ENCODE results near the gene XPNPEP3. TPM values are rescaled to one million over a fixed set of nuclear protein-coding genes. Genes with fewer than 3 reads are reported as not detected.

The XPNPEP3 gene
- total and polyA plus RNA-seq, 4 donors = 5.1 to 24.1 (median 10.4) TPM

- peaks cover 10 to 15% (median 12%) of the 10 kb centered on the region in 4 donors for H3K36me3 ChIP-seq (ENCODE audit: control insufficient read depth in 4 of 4, insufficient read depth in 4 of 4, low read length in 4 of 4)
- no peaks in the 10 kb centered on the region for H3K27me3 ChIP-seq (ENCODE audit: control insufficient read depth in 3 of 3, insufficient read depth in 3 of 3, low read length in 2 of 3)
- no peaks in the 10 kb centered on the region for H3K4me1 ChIP-seq (ENCODE audit: control insufficient read depth in 5 of 5, insufficient read depth in 5 of 5, low read length in 5 of 5)
- no peak overlapping the region for H3K27ac ChIP-seq (ENCODE audit: low read depth in 1 of 2, low read length in 1 of 2)
- 76 to 82% methylated on average over 1 of the region's 1 CpG for WGBS, 2 donors
- no peak overlapping the region for H3K4me3 ChIP-seq
- H3K9ac ChIP-seq (ENCODE audit: insufficient read depth in 1 of 2, low read length in 2 of 2) = no peak overlapping the region
- no peak for ATAC-seq (ENCODE audit: insufficient read depth, low FRiP score)
- DNase-seq = no peak
- H3K9me3 ChIP-seq (ENCODE audit: control insufficient read depth in 4 of 4, insufficient read depth in 3 of 4, low read length in 3 of 4) = no peaks in the 10 kb centered on the region
- TF ChIP-seq CTCF (IDR thresholded peaks at IDR 0.05; ENCODE audit: control extremely low read depth, extremely low read depth) = no peak
These were observed 118.4 kb downstream of the XPNPEP3 start for GRCh38 chr22:40975366-40975765.

- ATAC-seq (ENCODE audit: insufficient read depth, low FRiP score) = no peak
- Histone ChIP-seq H3K36me3 (ENCODE audit: control insufficient read depth in 4 of 4, insufficient read depth in 4 of 4, low read length in 4 of 4) (peaks cover 6 to 10% (median 8%) of the 10 kb centered on the region in 4 donors), H3K9me3 (ENCODE audit: control insufficient read depth in 4 of 4, insufficient read depth in 3 of 4, low read length in 3 of 4) (no peaks in the 10 kb centered on the region), H3K4me3 (no peak overlapping the region), H3K9ac (ENCODE audit: insufficient read depth in 1 of 2, low read length in 2 of 2) (no peak overlapping the region), H3K27ac (ENCODE audit: low read depth in 1 of 2, low read length in 1 of 2) (no peak overlapping the region), H3K4me1 (ENCODE audit: control insufficient read depth in 5 of 5, insufficient read depth in 5 of 5, low read length in 5 of 5) (no peaks in the 10 kb centered on the region), H3K27me3 (ENCODE audit: control insufficient read depth in 3 of 3, insufficient read depth in 3 of 3, low read length in 2 of 3) (no peaks in the 10 kb centered on the region)
- no peak for DNase-seq
- TF ChIP-seq CTCF (IDR thresholded peaks at IDR 0.05; ENCODE audit: control extremely low read depth, extremely low read depth) = no peak
- WGBS, 2 donors = 88 to 89% methylated on average over 18 of the region's 18 CpGs
These were observed 120.1 kb downstream of the XPNPEP3 start for GRCh38 chr22:40976866-40977700.

- TF ChIP-seq CTCF (IDR thresholded peaks at IDR 0.05; ENCODE audit: control extremely low read depth, extremely low read depth) = no peak
- DNase-seq (no peak), ATAC-seq (ENCODE audit: insufficient read depth, low FRiP score) (no peak)
- Histone ChIP-seq H3K4me3 (no peak overlapping the region), H3K27me3 (ENCODE audit: control insufficient read depth in 3 of 3, insufficient read depth in 3 of 3, low read length in 2 of 3) (no peaks in the 10 kb centered on the region), H3K36me3 (ENCODE audit: control insufficient read depth in 4 of 4, insufficient read depth in 4 of 4, low read length in 4 of 4) (no peaks in the 10 kb centered on the region), H3K4me1 (ENCODE audit: control insufficient read depth in 5 of 5, insufficient read depth in 5 of 5, low read length in 5 of 5) (no peaks in the 10 kb centered on the region), H3K27ac (ENCODE audit: low read depth in 1 of 2, low read length in 1 of 2) (no peak overlapping the region), H3K9me3 (ENCODE audit: control insufficient read depth in 4 of 4, insufficient read depth in 3 of 4, low read length in 3 of 4) (no peaks in the 10 kb centered on the region), H3K9ac (ENCODE audit: insufficient read depth in 1 of 2, low read length in 2 of 2) (no peak overlapping the region)
- WGBS, 2 donors = 94 to 97% methylated on average over 7 of the region's 7 CpGs
These were observed 122.2 kb downstream of the XPNPEP3 start for GRCh38 chr22:40979198-40979597.

Measured in lung (tissue), 12 donors.